Heart left ventricle (tissue), 16 donors: Measurements from ENCODE around the gene LRRC28. TPM values are rescaled to one million over a fixed set of nuclear protein-coding genes. Genes with fewer than 3 reads are reported as not detected.

Source experiments
- ATAC-seq, 4 donors: fragments of 200-7000 bp; cut with Tn5 transposase; one replicate each; pipeline ENCODE4 v1.9.1; 2020 to 2022; ENCODE audit warnings: moderate library complexity in 4 of 4, mild to moderate bottlenecking in 3 of 4, moderate number of reproducible peaks in 1 of 4
- DNase-seq, 5 donors: peaks; one replicate each; pipeline ENCODE4 v3.0.0-alpha.2; 2020
- H3K27ac ChIP-seq, 12 donors: fragments of 200-600 bp; sonication (generic) in 4 of 12; one replicate each; pipeline versions ENCODE4 v1.5.0 to v1.8.0; 2016 to 2022; ENCODE audit warnings: mild to moderate bottlenecking in 2 of 12
- H3K27me3 ChIP-seq, 9 donors: fragments of 200-600 bp; sonication (generic) in 2 of 9; one replicate each; pipeline versions ENCODE4 v1.5.1 to v1.8.0; 2016 to 2022; ENCODE audit warnings: mild to moderate bottlenecking in 3 of 9
- H3K36me3 ChIP-seq, 9 donors: fragments of 200-600 bp; sonication (generic) in 2 of 9; one replicate each; pipeline versions ENCODE4 v1.5.0 to v1.8.0; 2018 to 2022; ENCODE audit warnings: mild to moderate bottlenecking in 2 of 9
- H3K4me1 ChIP-seq, 12 donors: fragments of 200-600 bp; sonication (generic) in 4 of 12; one replicate each; pipeline versions ENCODE4 v1.5.0 to v1.8.0; 2016 to 2022; ENCODE audit warnings: mild to moderate bottlenecking in 3 of 12
- H3K4me3 ChIP-seq, 12 donors: fragments of 200-600 bp; sonication (generic) in 4 of 12; one replicate each; pipeline versions ENCODE4 v1.5.0 to v1.8.0; 2017 to 2022; ENCODE audit warnings: mild to moderate bottlenecking in 9 of 12, moderate library complexity in 4 of 12
- H3K9me3 ChIP-seq, 12 donors: fragments of 200-600 bp; sonication (generic) in 4 of 12; one replicate each; pipeline versions ENCODE4 v1.5.0 to v1.8.0; 2016 to 2022; ENCODE audit warnings: mild to moderate bottlenecking in 1 of 12
- CTCF ChIP-seq, 12 donors: fragments of 200-600 bp; sonication (generic) in 4 of 12; IDR thresholded peaks; one replicate each; pipeline versions ENCODE4 v1.5.0 to v1.8.0; 2018 to 2022; ENCODE audit warnings: antibody characterized with exemption in 12 of 12, mild to moderate bottlenecking in 5 of 12
- POLR2A ChIP-seq, 2 donors: fragments of 450-650 bp; IDR thresholded peaks; one replicate each; pipeline ENCODE4 v1.6.1; 2017; ENCODE audit warnings: antibody characterized with exemption in 2 of 2, mild to moderate bottlenecking in 2 of 2, moderate library complexity in 2 of 2
- WGBS, 4 donors: extraction: QIAGEN DNeasy Blood & Tissue Kit in 2 of 4; methylation state at CpG; one replicate each; pipeline versions ENCODE4 v1.1.5 to v1.1.7; 2013 to 2018; 5-methylcytosine and 5-hydroxymethylcytosine counted together
- intact Hi-C, 10 donors: fragments of 100-400 bp; cut with DNase I; formaldehyde crosslinking; loops; one replicate each; pipeline versions ENCODE4 v1.11.1 to v1.14.2; 2022
- polyA plus RNA-seq, 2 donors: library from polyadenylated mRNA; stranded (reverse); fragments of 200-250 nt; gene quantifications; one replicate each; pipeline ENCODE4 v1.2.3, GENCODE V29; 2013
- total RNA-seq, 9 donors: library from RNA; depleted of rRNA in 2 of 9; stranded (reverse); fragments of >200 nt in 2 of 9; fragmentation: NEBNext Ultra II Directional in 3 of 9; extraction: Animal tissue kit (Norgen Biotek cat#: 25700) in 3 of 9; gene quantifications; one replicate each; pipeline versions ENCODE4 v1.1.0 to v1.2.4, GENCODE V29; 2016 to 2023
- donor health status: ischemic (EF 13 %, LVEDD 7.1; RV severe dilation, severe dysfunction).
- donor health status: healthy with polysubstance abuse.
- donor health status: DM: no; HTN: yes; CAD: no.
- donor health status: DM: no; HTN: no; CAD: no.
- donor health status: ischemic (EF 25% LVEDD 6.9; RV normal size, moderate dysfunction).
- donor health status: ischemic (EF 25% LVEDD 5.7; RV mildly dilated, moderate dysfunction).
- donor health status: healthy.
- donor health status: DM: yes; HTN: yes; CAD: no.
- donor health status: ischemic (EF 35%, LVEDD 5.7; RV mildly dilated, moderate dysfunction).
- donor health status: nonischemic (EF 11% LVEDD 7.7; RV severe dilation, severe dysfunction).
- donor health status: DM: yes; HTN: yes; CAD: no.
- donor health status: PGD.
- donor health status: ischemic (EF 29% LVEDD 5.4; RV normal size, mild dysfunction).
- donor health status: nonischemic (EF 23%, LVEDD 6.1; RV moderate dilation, normal function).

The LRRC28 gene
- total and polyA plus RNA-seq, 11 donors: 5.1 to 28.6 (median 20.1) TPM

DNA sequence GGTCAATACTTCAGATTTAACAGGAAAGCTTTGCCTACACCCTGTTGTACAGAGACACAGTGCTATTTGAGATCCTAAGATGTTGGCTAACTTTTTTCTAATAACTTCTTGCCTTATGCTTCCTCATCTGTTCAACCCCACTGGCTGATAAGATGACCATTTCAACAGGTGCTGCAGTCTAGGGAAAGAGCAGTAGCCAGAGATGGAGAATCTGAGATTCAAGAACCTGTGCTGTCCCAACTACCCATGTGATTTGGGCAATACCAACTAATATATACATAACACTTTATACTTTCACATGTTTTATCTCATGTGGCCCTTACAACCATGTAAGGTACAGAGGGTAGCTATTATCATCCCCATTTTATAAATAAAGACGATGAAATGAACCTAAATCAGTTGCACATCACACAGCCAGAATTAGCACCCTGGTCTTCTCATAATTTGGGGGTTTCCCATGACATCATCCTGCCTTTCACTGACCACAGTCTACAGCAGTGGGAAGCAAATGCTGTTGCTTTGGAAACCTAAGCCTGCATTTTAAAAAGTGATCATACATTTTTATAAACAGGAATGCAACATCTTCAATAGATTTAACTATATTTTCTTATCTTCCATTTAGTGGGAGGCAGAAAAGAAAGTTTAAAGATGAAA is 11.6 kb upstream of the LRRC28 start:
- TF ChIP-seq POLR2A (IDR thresholded peaks at IDR 0.05) (no peak), CTCF (IDR thresholded peaks at IDR 0.05) (no peak)
- WGBS, 4 donors: 69 to 85% (median 79%) methylated on average over 1 of the region's 1 CpG
- no peak for ATAC-seq
- peaks cover 0 to 4% (median 0%) of the 10 kb centered on the region in 12 donors for H3K4me1 ChIP-seq
- H3K9me3 ChIP-seq: no peaks in the 10 kb centered on the region
- intact Hi-C loops: no loop called here
- H3K27ac ChIP-seq: no peak overlapping the region
- H3K27me3 ChIP-seq: no peaks in the 10 kb centered on the region
- H3K4me3 ChIP-seq: no peak overlapping the region
- no peak for DNase-seq
- peaks cover 0 to 65% (median 17%) of the 10 kb centered on the region in 9 donors for H3K36me3 ChIP-seq

DNA sequence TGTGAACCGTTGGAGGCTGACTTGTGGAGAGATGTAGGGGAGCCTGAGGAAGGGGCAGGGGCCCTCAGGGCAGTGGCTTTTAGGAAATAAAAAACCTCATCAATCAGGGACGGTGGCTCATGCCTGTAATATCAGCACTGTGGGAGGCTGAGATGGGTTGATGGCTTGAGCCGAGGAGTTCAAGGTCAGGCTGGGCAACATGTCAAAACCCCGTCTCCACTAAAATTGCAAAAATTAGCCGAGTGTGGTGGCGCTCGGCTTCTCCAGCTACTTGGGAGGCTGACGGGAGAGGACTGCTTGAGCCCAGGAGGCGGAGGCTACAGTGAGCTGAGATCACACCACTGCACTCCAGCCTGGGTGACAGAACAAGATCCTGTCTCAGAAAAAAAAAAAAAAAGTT is 9.5 kb upstream of the LRRC28 start:
- peaks cover 0 to 4% (median 0%) of the 10 kb centered on the region in 12 donors for H3K4me1 ChIP-seq
- no peak for TF ChIP-seq CTCF (IDR thresholded peaks at IDR 0.05)
- no peak for TF ChIP-seq POLR2A (IDR thresholded peaks at IDR 0.05)
- no peaks in the 10 kb centered on the region for H3K9me3 ChIP-seq
- intact Hi-C loops: no loop called here
- no peak for ATAC-seq
- no peak for DNase-seq
- H3K27me3 ChIP-seq: no peaks in the 10 kb centered on the region
- H3K4me3 ChIP-seq: no peak overlapping the region
- WGBS, 4 donors: 93 to 96% (median 93%) methylated on average over 9 of the region's 9 CpGs
- no peak overlapping the region for H3K27ac ChIP-seq
- H3K36me3 ChIP-seq: peaks cover 0 to 56% (median 15%) of the 10 kb centered on the region in 9 donors

- no peaks in the 10 kb centered on the region for H3K27me3 ChIP-seq
- WGBS, 4 donors: 94 to 96% (median 95%) methylated on average over 4 of the region's 4 CpGs
- H3K4me3 ChIP-seq: no peak overlapping the region
- intact Hi-C loops: no loop called here
- DNase-seq (no peak), ATAC-seq (no peak)
- no peak overlapping the region for H3K27ac ChIP-seq
- no peaks in the 10 kb centered on the region for H3K9me3 ChIP-seq
- TF ChIP-seq CTCF (IDR thresholded peaks at IDR 0.05) (no peak), POLR2A (IDR thresholded peaks at IDR 0.05) (no peak)
- H3K4me1 ChIP-seq: peaks cover 0 to 23% (median 10%) of the 10 kb centered on the region in 12 donors
- H3K36me3 ChIP-seq: peaks cover 0 to 40% (median 15%) of the 10 kb centered on the region in 9 donors
Measured at GRCh38 chr15:99244306-99244705, 7.0 kb upstream of the LRRC28 start.

GRCh38 chr15:99247062-99247461 is 4.2 kb upstream of the LRRC28 start:
- intact Hi-C loops: no loop called here
- WGBS, 4 donors: 74 to 83% (median 80%) methylated on average over 3 of the region's 3 CpGs
- TF ChIP-seq POLR2A (IDR thresholded peaks at IDR 0.05) (no peak), CTCF (IDR thresholded peaks at IDR 0.05) (no peak)
- Histone ChIP-seq H3K4me3 (no peak overlapping the region), H3K27me3 (no peaks in the 10 kb centered on the region), H3K36me3 (peaks cover 0 to 16% (median 0%) of the 10 kb centered on the region in 9 donors), H3K4me1 (peaks cover 0 to 37% (median 20%) of the 10 kb centered on the region in 12 donors), H3K9me3 (no peaks in the 10 kb centered on the region), H3K27ac (no peak overlapping the region)
- DNase-seq (no peak), ATAC-seq (no peak)
